Transverse colon (tissue), 4 donors: Measurements from ENCODE around the gene ZC3H12C.

Source experiments
- EP300 ChIP-seq: sonication (generic); formaldehyde crosslinking; IDR thresholded peaks from one replicate; pipeline ENCODE4 v1.6.1; 2017; ENCODE audit warnings: antibody characterized with exemption, low read depth
- POLR2A ChIP-seq: fragments of 450-650 bp; IDR thresholded peaks from one replicate; pipeline ENCODE4 v1.6.1; 2016; ENCODE audit warnings: antibody characterized with exemption, mild to moderate bottlenecking, moderate library complexity
- POLR2AphosphoS5 ChIP-seq, 3 donors: sonication (generic); formaldehyde crosslinking; IDR thresholded peaks; one replicate each; pipeline ENCODE4 v1.6.1; 2016; ENCODE audit warnings: antibody characterized with exemption in 3 of 3
- TF ChIP-seq, protein P1 (sequence below), 5 experiments: fragments of 200-600 bp in 3 of 5; fragments of 450-650 bp in 2 of 5; sonication (generic) in 3 of 5; IDR thresholded peaks; 1 replicate in 2 of 5; 2 replicates in 3 of 5; pipeline ENCODE4 v1.5.1; 2016 to 2017; ENCODE audit warnings: antibody characterized with exemption in 5 of 5, inconsistent platforms in 3 of 5, mild to moderate bottlenecking in 2 of 5, moderate library complexity in 1 of 5

DNA sequence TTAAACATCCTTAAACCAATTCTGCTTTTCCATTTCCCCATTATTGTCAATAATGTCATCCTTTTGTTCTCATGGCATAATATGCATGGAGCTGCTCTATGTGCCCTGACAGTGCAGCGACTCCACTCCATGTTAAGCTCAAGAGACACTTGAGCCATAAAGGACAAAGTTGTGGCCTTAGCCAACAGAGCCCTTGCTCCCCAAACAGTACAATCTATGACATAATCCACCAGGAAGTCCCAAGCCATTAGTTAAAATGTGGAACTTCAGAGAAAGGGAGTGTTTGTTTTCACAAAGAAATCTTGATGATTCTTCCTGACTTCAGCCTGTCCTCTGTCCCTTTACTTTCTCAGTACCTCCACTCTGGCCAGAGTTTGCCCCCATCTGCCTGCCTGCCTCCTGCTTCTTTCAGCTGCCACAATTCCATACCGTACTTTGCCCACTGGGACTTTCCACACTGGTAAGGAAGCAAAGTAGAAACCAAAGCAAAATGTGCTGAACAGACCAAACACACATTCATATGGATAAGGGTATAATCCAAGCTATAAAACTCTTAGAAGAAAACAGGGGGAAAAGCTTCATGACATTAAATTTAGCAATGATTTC is 46.3 kb upstream of the ZC3H12C start:
- TF ChIP-seq, protein P1, sequence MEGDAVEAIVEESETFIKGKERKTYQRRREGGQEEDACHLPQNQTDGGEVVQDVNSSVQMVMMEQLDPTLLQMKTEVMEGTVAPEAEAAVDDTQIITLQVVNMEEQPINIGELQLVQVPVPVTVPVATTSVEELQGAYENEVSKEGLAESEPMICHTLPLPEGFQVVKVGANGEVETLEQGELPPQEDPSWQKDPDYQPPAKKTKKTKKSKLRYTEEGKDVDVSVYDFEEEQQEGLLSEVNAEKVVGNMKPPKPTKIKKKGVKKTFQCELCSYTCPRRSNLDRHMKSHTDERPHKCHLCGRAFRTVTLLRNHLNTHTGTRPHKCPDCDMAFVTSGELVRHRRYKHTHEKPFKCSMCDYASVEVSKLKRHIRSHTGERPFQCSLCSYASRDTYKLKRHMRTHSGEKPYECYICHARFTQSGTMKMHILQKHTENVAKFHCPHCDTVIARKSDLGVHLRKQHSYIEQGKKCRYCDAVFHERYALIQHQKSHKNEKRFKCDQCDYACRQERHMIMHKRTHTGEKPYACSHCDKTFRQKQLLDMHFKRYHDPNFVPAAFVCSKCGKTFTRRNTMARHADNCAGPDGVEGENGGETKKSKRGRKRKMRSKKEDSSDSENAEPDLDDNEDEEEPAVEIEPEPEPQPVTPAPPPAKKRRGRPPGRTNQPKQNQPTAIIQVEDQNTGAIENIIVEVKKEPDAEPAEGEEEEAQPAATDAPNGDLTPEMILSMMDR (IDR thresholded peaks at IDR 0.05): no peak
- TF ChIP-seq POLR2A (no peak), POLR2AphosphoS5 (IDR thresholded peaks at IDR 0.05) (no peak), EP300 (no peak)
